Fibroblast of lung (primary cell): ENCODE measurements around the gene CCDC192. TPM values are rescaled to one million over a fixed set of nuclear protein-coding genes. Genes with fewer than 3 reads are reported as not detected.
"Not testable (repeated sequence)": the region's sequence is repeated elsewhere in the genome, so short reads cannot be mapped to it uniquely, and the experiment has no call there.

Source experiments
- DNase-seq, 2 donors: peaks; one replicate each; pipeline versions ENCODE4 v3.0.0 to v3.0.0-alpha.2; 2010; ENCODE audit warnings: low read depth in 2 of 2
- H2AFZ ChIP-seq: 2 replicates; pipeline ENCODE4 v1.5.1; 2012; ENCODE audit warnings: low read length, control low read depth, inconsistent platforms
- H3K27ac ChIP-seq: 2 replicates; pipeline ENCODE4 v1.5.1; 2011; ENCODE audit warnings: low read length, control low read depth; ENCODE audit not compliant: insufficient read depth
- H3K27me3 ChIP-seq: 2 replicates; pipeline ENCODE4 v1.5.1; 2011; ENCODE audit warnings: mild to moderate bottlenecking, low read length; ENCODE audit not compliant: control insufficient read depth, insufficient read depth
- H3K36me3 ChIP-seq: 2 replicates; pipeline ENCODE4 v1.5.1; 2011; ENCODE audit warnings: low read length; ENCODE audit not compliant: control insufficient read depth, insufficient read depth
- H3K4me1 ChIP-seq: 2 replicates; pipeline ENCODE4 v1.5.1; 2011; ENCODE audit warnings: low read length; ENCODE audit not compliant: control insufficient read depth, insufficient read depth; ENCODE audit errors: extremely low read depth
- H3K4me2 ChIP-seq: 2 replicates; pipeline ENCODE4 v1.5.1; 2011; ENCODE audit warnings: low read length, control low read depth; ENCODE audit not compliant: insufficient read depth; ENCODE audit errors: extremely low read depth
- H3K4me3 ChIP-seq, 4 experiments: fragments of 200-600 bp in 1 of 4; sonication (generic) in 1 of 4; replicated peaks in 1 of 4; 2 replicates each; pipeline ENCODE4 v1.5.1; 2011 to 2016; ENCODE audit warnings: low read length in 4 of 4, low read depth in 3 of 4, mild to moderate bottlenecking in 3 of 4, control low read depth in 2 of 4, inconsistent platforms in 1 of 4, mixed read lengths in 1 of 4; ENCODE audit not compliant: insufficient read depth in 1 of 4; ENCODE audit errors: control extremely low read depth in 1 of 4
- H3K79me2 ChIP-seq: 2 replicates; pipeline ENCODE4 v1.5.1; 2012; ENCODE audit warnings: mild to moderate bottlenecking, low read length, inconsistent platforms; ENCODE audit not compliant: control insufficient read depth, insufficient read depth
- H3K9ac ChIP-seq: 2 replicates; pipeline ENCODE4 v1.5.1; 2011; ENCODE audit warnings: mild to moderate bottlenecking, low read length, control low read depth; ENCODE audit not compliant: insufficient read depth
- H3K9me3 ChIP-seq: 2 replicates; pipeline ENCODE4 v1.5.1; 2012; ENCODE audit warnings: low read depth, low read length; ENCODE audit not compliant: control insufficient read depth, insufficient read depth
- H4K20me1 ChIP-seq: 2 replicates; pipeline ENCODE4 v1.5.1; 2011; ENCODE audit warnings: low read length; ENCODE audit not compliant: control insufficient read depth, insufficient read depth; ENCODE audit errors: extremely low read depth
- CTCF ChIP-seq, 2 donors: IDR thresholded peaks in 1 of 2; conservative IDR thresholded peaks in 1 of 2; 1 replicate in 1 of 2; 2 replicates in 1 of 2; pipeline ENCODE4 v1.5.1; 2011 to 2012; ENCODE audit warnings: low read length in 2 of 2, control low read depth in 1 of 2, inconsistent platforms in 1 of 2, low read depth in 1 of 2, mild to moderate bottlenecking in 1 of 2
- EZH2 ChIP-seq: IDR thresholded peaks from 2 replicates; pipeline ENCODE4 v1.5.1; 2012; ENCODE audit warnings: low read length, control low read depth, mild to moderate bottlenecking; ENCODE audit errors: missing control alignments
- polyA plus RNA-seq, 2 donors: library from polyadenylated mRNA; depleted of rRNA in 1 of 2; stranded (reverse) in 1 of 2; unstranded in 1 of 2; fragments of >200 nt; gene quantifications; 2 replicates each; pipeline ENCODE4 v1.2.1, GENCODE V29; 2011 to 2012; ENCODE audit warnings: missing spikeins in 1 of 2
- total RNA-seq: library from RNA; depleted of rRNA; stranded (reverse); fragments of >200 nt; gene quantifications from 2 replicates; pipeline ENCODE4 v1.2.1, GENCODE V29; 2014

Gene CCDC192
- total and polyA plus RNA-seq, 2 donors (not counting 1 experiment from before 2014, with no cell fraction given), result not detected

GRCh38 chr5:127723571-127723970 lies 20.4 kb downstream of the CCDC192 start:
- Histone ChIP-seq H3K79me2 (no peaks in the 10 kb centered on the region), H3K9me3 (no peaks in the 10 kb centered on the region), H3K4me1 (no peaks in the 10 kb centered on the region), H3K36me3 (no peaks in the 10 kb centered on the region), H3K27ac (no peak overlapping the region), H3K27me3 (no peaks in the 10 kb centered on the region), H3K4me2 (no peak overlapping the region), H2AFZ (no peak overlapping the region), H4K20me1 (no peaks in the 10 kb centered on the region), H3K4me3 (no peak overlapping the region), H3K9ac (no peak overlapping the region)
- no peak for TF ChIP-seq CTCF (conservative IDR thresholded peaks at IDR 0.05 in 1 of 2, IDR thresholded peaks at IDR 0.05 in 1 of 2; ENCODE audit: low read depth in 1 of 2, low read length in 2 of 2)
- TF ChIP-seq EZH2, result no peak
- peak; percentile 19 to 38 for DNase-seq

GRCh38 chr5:127725673-127726072 lies 22.5 kb downstream of the CCDC192 start:
- TF ChIP-seq EZH2 (no peak), CTCF (conservative IDR thresholded peaks at IDR 0.05 in 1 of 2, IDR thresholded peaks at IDR 0.05 in 1 of 2; ENCODE audit: low read depth in 1 of 2, low read length in 2 of 2) (no peak)
- Histone ChIP-seq H3K4me2 (no peak overlapping the region), H2AFZ (no peak overlapping the region), H3K9ac (no peak overlapping the region), H4K20me1 (no peaks in the 10 kb centered on the region), H3K27me3 (no peaks in the 10 kb centered on the region), H3K79me2 (no peaks in the 10 kb centered on the region), H3K27ac (no peak overlapping the region), H3K36me3 (no peaks in the 10 kb centered on the region), H3K4me1 (no peaks in the 10 kb centered on the region), H3K4me3 (no peak overlapping the region), H3K9me3 (no peaks in the 10 kb centered on the region)
- no peak for DNase-seq

GRCh38 chr5:127732963-127733362 lies 29.8 kb downstream of the CCDC192 start:
- Histone ChIP-seq H3K36me3 (no peaks in the 10 kb centered on the region), H4K20me1 (no peaks in the 10 kb centered on the region), H2AFZ (no peak overlapping the region), H3K27ac (no peak overlapping the region), H3K4me2 (no peak overlapping the region), H3K4me1 (no peaks in the 10 kb centered on the region), H3K9me3 (no peaks in the 10 kb centered on the region), H3K27me3 (no peaks in the 10 kb centered on the region), H3K79me2 (no peaks in the 10 kb centered on the region), H3K9ac (no peak overlapping the region), H3K4me3 (no peak overlapping the region)
- TF ChIP-seq CTCF (conservative IDR thresholded peaks at IDR 0.05 in 1 of 2, IDR thresholded peaks at IDR 0.05 in 1 of 2; ENCODE audit: low read depth in 1 of 2, low read length in 2 of 2) (no peak), EZH2 (no peak)
- DNase-seq, result no peak

- not testable (repeated sequence) for H3K36me3 ChIP-seq, H3K79me2 ChIP-seq, H3K27me3 ChIP-seq, H3K9me3 ChIP-seq, H3K9ac ChIP-seq, DNase-seq, H3K4me3 ChIP-seq, H3K4me1 ChIP-seq, H3K4me2 ChIP-seq, H4K20me1 ChIP-seq, H3K27ac ChIP-seq, H2AFZ ChIP-seq
These were observed 36.2 kb downstream of the CCDC192 start for GRCh38 chr5:127739348-127739747.
